NCI-H460 (cell line): ENCODE measurements around the gene NEDD4L. TPM values are rescaled to one million over a fixed set of nuclear protein-coding genes. Genes with fewer than 3 reads are reported as not detected.

Experiments used
- DNase-seq: peaks from one replicate; pipeline ENCODE4 v3.0.0-alpha.2; 2016; ENCODE audit warnings: low read depth; ENCODE audit errors: extremely low read depth
- total RNA-seq: library from RNA; depleted of rRNA; stranded (reverse); fragments of >200 nt; shearing (Covaris generic); gene quantifications from 2 replicates; pipeline ENCODE4 v1.2.3, GENCODE V29; 2014

NEDD4L gene
- total RNA-seq, 1 experiment from 2014 or later = 25.1 TPM

DNA sequence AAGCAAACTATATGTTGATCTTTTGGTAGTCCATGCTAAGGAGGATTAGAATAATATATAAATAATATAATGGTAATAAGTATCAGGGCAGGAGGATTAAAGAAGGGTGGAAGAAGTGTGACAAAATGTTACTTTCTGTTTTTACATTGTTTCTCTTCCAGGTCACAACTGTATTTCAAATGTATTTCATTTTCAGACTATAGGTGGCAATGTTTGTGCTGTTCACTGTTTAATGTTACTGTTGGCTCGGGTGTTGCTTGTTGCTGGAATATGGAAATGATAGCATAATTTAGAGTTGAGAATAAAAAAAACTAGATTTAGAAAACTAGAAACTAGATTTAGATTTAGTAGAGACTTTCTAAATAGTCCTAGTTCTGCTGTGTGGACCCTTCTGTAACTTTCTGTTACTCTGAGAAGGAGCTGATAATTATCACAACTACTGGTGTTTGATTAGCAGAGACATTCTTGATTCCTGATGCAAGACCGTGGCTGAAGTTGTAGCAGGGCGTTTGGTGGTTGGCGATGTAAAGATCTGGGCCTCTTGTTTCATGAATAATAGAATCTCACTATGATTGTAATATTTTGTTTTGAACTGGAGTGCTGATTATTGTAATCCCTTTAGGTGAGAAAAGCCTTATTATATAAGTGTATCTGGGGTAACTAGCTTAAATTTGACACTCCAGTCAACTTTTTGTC is 7.9 kb downstream of the NEDD4L start:
- DNase-seq = peak; percentile 41

DNA sequence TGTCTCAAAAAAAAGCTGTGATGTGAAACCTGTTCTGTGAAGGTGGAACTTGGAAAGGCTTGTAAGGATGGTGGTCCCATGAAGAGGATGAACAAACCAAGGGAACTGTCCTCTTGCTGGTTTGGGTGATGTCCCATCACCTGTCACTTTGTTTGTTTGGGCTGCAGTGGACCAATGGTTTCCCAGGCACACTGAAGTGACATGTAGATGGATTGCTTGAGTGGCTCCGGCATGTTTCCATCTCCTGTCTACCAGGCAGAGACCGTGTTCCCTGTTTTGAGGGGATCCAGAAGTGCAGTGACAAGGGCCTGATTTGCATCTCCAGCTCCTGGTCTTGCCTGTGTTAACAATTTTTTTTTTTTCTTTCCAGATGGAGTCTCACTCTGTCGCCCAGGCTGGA is 8.9 kb downstream of the NEDD4L start:
- no peak for DNase-seq

DNA sequence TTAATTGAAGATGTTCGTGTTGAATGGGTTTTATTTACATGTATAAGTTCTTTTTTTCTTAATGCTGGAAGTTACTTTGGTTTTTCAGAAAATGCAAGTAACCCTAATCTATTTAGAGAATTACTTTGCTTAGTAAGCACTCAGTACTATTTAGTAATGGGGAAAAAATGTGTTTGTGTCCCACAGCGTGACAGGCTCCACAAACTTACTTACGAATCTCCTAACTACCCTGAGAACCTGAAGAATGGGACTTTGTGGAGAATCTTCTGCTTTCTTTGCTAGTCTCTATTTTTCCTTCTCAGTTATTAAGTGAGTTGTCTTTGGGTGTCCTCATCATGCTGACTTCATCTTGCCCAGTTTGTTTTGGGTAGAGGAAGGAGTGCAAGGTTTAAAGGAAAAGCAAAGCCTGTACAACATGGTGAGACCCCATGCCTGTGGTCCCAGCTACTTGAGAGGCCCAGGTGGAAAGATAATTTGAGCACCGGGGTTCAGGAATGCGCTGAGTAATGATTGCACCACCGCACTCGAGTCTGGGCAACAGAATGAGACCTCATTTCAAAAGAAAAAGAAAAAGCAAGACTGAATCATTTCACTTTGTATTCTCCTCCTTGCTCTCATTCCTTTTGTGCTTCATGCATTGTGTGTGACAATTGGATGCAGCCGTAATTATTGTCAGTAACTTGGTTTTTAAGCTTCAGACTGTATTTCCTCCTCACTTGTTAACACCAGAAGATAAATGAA is 10.2 kb downstream of the NEDD4L start:
- DNase-seq = no peak

DNA sequence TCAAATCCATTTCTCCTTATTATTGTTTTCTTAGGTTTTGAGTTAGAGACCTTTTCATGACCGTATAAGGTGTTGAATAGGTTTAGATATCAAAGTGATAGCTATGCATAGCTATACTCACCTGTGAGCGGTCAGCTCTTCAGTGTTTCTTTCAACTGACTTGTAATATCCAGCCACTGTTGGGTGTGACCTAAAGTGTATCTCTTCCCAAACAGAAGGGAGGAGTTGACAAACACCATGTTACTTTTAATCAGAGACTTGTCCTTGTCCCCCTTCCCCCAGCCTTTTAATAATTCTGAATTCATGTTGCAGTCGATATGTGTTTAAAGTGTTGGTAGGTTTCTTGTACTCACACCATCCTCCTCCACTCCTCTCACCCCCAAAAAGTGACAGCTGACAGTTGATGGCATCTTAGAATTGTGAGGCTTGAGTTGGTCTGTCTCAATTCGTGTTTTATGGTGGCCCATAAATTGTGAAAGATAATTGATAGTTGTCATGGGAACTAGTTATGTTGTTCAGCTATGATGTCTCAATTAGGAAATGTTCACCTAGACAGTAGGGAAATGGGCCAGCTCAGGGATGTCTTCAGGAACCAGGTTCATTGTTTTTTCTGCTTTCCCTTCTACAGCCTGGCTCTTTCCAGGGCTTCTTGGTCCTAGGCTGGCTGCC is 12.0 kb downstream of the NEDD4L start:
- DNase-seq = no peak

DNA sequence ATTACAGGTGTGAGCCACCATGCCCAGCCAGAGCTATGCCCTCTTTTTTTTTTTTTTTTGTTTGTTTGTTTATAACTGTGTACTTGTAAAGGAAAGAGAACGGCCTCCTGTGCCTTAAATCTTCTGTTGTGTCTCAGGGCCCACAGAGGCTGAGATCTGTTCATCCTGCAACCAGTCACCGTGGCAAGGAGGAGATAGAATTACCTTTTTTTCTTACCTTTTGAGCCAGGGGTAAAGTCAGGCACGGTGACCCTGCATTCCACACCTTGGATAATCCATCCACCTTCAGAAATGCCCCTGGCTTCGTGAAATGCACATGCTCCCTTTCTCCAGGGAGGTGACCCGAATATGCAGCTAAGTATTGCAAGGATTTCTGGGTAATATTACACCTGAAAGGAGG is 12.8 kb downstream of the NEDD4L start:
- no peak for DNase-seq

DNA sequence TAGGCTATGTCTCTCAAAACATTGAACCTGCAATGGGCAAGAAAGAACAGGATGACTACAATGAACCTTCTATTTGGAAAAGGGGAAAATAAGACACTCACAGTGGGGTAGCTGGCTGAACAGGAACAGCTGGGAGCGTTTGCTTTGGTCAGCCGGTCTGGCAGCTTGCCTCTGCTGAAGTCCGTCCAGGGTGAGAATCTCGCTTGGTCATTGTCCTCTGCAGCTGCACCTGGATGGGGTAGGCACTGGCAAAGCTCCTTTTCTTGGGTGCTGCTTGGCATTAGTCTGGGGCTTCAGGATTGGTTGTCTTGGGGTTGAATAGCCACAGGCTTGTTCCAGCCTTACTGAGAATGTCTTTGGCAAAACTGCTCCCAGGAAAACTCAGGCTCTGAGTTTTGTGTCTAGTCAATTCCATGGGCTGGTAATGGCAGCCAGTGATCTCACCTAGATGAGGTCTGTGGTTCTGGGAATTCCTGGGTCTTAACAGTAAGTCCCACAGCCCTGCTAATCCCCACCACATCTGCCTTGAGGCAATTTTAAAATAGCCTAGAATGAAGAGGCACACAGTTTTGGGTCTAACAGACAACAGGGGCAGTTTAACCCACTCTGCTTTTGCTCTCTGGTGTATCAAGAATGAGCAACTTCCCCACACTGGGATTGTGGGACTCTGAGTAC is 13.4 kb downstream of the NEDD4L start:
- no peak for DNase-seq

DNA sequence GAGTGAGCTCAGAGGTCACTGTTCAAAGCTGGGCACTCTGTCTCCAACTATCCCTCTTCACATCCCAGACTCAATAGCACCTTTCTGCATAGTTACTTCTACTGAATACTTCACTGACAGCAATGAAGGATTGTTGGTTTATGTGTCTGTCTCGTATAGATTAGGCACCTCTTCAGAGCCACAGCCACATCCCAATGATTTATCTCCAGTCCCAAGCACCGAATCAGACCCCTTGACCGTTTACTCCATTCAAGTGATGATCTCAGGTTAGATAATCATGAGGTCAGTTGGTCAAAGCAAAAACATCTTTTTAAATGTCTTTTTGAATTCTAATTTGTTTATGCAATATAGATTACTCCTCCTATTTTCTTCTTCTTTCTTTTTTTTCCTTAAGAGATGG is 14.7 kb downstream of the NEDD4L start:
- no peak for DNase-seq

DNA sequence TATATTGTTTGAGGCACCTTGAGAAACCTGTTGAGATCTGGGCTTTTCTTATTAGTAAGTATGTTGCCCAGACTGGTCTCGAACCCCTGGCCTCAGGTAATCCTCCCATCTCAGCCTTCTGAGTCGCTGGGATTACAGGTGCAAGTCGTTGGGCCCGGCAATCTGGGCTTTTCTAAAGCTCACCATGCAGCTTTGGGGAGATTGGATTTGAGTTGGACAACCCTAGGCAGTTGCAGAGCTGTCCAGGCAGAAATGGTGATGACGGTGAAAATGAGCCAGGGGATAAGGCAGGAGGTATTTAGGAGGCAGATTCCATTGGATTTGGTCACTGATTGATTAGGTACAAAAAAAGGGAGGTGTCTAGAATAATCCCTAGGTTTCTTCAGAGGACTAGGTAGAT is 16.2 kb downstream of the NEDD4L start:
- no peak for DNase-seq

DNA sequence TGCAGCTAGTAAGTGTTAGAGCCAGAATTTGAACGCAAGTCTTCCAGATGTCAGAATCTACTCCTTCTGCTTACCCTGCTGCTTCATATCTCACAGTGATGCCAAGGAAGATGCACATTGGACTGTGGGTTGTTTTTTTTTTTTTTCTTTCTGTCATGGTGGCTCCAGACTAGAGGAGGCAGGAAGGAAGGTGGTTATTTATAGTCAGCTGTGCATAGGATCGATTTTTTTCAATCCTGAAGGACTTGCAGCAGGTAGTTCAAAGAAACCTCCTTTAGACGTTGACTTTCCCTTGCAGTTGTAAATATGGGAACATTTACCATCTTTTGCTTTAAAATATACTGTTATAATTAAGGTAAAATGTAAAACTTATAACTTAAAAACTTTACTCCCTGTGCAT is 17.3 kb downstream of the NEDD4L start:
- no peak for DNase-seq

DNA sequence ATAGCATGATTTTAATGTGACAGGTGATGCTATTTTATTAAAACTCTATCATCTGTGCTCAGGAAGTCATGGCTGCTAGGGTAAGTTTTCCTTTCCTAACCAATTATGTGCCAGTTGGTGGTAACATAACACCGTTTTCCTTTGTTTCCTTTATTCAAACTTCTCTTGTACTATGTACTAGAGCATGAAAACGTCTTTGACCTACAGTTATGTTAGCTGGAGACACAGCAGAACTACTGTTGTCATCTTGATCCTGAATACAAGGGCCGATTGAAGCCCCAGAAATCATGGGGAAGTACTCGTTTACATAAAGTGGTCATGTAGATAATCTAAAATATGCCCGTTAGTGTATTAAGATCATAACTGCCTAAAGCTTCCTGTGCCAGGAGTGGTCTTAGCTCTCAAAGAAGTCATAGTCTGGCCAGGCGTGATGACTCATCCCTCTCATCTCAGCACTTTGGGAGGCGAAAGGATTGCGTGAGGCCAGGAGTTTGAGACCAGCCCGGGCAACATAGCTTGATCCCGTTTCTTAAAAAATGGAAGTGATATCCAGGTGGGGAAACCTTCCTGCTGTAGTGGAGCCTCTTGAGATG is 20.5 kb downstream of the NEDD4L start:
- no peak for DNase-seq

DNA sequence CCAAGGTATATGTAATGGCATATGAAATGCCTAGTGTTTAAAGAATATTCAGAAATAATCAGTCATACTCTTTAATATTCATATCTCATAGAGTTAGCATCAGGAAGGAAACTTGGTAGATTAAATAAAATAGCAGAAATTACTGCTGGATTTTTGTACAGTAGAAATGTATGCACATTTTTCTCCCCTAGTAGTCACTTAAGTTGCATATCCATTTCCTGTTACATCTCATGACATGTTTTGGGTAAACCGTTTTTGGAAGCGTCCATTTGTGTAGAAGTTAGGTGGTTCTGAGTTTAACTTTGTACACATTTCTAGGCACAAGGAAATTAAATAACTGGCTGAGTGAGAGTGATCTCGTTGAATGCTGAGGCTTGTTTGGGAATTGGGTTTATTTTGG is 21.9 kb downstream of the NEDD4L start:
- no peak for DNase-seq

DNA sequence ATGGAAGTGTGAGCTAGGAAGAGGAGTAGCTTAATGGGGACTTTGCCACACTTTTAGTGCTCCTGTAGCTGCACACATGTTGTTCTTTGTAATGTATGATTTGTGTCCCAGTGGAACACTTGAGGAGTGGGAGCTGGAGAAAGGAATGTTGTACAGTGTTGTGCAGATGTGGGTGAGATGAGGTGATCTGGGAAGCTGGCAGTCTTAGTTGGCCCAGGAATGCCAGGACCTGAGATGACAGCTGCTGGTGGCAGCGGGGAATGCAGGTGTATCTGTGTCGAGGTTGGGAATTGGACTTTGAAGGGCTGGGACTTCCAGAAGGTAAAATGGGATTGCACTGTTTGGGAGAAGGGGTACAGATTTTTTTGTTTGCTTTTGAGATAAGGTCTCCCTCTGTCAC is 23.6 kb downstream of the NEDD4L start:
- DNase-seq = no peak

DNA sequence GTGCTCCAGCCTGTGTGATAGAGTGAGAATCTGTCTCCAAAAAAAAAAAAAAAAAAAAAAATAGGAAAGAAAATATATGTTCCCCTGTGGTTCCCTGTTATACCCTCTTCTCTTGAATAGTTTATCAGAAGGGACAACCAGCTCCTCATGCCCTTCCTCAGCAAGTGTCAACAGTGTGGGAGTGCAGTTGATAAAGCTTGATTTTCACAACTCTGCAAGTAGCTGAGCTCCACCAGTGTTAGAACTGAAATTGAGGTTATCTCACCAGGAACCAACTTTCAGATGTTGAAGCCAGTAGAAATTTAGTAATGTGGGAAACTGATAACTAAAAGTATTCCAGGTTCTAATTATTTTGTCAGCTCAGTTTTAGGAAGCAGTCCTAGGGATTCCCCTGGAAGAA is 25.1 kb downstream of the NEDD4L start:
- no peak for DNase-seq

DNA sequence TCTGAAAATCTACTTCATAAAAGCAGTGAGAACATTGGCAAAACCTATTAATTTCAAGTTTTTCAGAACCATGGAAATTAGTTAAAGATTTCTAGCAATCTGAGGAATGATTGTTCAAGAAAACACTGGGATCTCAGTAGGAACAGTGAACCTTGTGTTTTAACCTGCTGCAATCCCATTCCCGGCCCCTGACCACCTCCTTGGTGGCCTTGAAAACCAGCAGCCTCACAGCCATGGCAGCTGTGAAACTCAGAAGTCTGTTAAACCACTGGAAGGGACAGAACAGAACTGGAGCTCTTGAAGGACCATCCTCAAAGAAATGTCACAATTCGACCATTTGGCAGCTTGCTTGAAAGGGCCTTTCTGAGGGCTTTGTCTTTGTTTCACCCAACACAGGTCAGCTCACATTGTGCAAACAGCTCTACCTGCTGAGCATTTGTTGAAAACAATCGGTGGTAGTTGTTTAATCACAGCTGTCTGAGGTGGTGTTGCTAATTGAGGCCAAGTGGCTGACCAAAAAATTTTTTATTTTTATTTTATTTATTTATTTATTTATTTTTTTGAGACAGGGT is 25.8 kb downstream of the NEDD4L start:
- DNase-seq = no peak

DNA sequence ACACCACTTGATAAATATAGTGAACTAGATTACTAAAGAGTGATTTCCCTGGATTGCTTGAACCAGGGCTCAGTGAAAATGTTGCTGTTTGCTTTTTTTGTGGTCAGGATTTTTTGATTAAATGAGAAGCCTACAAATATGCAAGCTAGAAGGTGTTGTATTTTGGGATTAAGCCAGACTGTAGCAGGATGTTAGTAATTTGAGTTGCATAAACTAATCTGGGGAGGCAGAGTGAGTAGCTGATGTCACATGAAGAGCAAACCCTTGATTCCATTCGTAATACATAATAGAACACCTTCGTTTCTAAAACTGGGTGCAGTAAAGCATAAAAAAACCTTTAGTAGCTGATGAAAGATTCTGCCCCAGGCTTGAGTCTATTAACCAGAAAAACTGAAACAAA is 32.0 kb downstream of the NEDD4L start:
- DNase-seq = no peak

DNA sequence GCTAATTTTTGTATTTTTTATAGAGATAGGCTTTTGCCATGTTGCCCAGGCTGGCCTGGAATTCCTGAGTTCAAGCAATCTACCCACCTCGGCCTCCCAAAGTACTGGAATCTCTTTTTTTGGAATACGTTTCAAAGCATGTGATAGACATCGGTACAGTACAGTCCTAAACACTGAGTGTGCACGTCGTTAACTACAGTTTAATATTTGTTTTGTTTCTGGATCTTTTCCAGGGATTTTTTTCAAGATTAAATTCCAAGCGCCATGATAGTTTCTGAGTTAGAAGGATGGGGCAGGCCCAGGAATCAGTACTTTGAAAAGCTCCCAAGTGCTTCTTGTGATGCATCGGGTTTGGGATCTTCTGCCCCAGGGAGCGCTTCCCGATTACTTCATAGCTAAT is 33.3 kb downstream of the NEDD4L start:
- DNase-seq = no peak

DNA sequence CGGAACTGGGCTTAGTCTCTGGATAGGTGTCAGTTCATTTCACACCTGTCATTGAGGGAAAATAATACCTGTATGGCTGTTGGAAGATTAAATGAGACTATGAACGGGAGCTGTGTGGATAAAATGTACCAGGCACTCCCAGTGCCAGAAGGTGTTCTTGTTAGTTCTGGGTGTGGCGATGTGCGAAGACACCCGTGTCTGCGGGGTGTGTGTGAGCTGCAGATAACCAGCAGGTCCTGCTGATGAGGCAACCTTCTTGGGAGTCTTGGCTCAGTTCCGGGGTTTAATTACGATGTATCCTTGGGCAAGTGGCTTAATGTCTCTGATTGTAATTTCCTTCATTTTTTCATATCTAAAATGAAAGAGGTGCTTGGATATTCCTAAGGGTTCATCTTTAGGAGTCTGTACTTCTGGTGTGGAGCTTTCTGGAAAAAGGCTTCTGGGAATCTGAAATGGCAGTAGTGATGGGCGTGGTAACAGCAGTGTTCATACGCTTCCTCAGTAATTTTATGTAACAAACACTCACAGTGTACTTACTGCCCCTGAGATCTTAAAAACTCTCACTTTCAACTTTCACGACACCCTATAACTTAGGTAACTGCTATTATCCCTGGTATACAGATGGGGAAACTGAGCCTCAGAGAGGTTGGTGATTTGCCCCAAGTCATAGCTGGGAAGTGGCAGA is 35.0 kb downstream of the NEDD4L start:
- DNase-seq = no peak

DNA sequence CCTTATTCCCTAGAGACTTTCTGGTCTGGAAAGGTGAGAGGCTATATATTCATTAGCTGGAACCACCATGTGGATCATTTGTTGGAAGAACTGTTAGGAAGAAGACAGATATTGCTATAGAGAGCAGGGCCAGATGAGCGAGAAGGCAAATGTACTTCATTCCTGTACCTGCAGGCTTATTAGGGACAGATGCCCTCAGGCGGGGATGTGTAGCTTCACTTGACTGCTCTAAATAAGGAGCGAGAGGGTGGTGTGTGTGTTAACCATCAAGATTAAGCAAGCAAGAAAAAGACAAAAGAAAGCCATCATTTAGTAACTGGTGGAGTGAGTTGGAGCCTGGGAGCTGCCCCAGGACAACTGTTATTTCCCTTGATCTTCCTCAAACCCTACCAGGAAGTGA is 36.4 kb downstream of the NEDD4L start:
- no peak for DNase-seq

DNA sequence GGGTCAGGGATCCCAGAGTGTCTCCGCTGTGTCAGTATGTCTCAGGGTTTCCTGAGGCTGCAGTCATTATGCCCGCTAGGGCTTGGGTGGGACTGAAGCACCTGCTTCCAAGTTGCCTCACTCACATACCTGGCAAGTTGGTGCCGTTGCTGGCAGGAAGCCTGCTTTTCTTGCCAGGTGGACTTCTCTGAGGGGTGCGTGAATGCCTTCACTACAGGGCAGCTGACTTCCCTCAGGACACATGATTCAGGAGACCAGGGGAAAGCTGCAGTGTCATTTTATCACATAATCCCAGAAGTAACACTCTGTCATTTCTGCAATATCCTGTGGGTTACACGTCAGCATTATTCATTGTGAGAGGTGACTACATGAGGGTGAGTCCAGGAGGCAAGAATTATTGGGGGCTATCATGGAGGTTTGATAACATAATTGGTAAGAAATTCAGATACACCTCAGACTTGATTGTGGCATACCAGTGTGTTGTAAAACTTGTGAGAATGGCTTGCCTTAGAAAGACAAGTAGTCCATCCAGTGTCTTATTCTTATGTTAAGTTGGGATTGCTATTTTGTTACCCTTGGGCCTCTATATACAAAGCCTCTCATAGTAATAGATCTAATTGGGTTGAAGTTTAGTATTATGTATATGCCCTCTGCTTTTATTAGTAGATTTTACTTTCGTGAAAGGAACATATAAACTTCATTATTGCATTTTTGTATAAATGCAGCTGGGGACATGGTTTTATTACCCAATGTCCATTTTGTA is 44.1 kb downstream of the NEDD4L start:
- DNase-seq = peak; percentile 20
